Body of pancreas (tissue), 4 donors: ENCODE data around the gene ELOB.

Source experiments
- CTCF ChIP-seq, 7 experiments: fragments of 450-650 bp in 4 of 7; fragments of 200-600 bp in 3 of 7; sonication (generic) in 3 of 7; IDR thresholded peaks; one replicate each; pipeline ENCODE4 v1.5.1; 2016 to 2019; ENCODE audit warnings: antibody characterized with exemption in 7 of 7
- POLR2A ChIP-seq, 3 donors: fragments of 450-650 bp; IDR thresholded peaks; one replicate each; pipeline ENCODE4 v1.6.1; 2016; ENCODE audit warnings: antibody characterized with exemption in 3 of 3, mild to moderate bottlenecking in 2 of 3

GRCh38 chr16:2763173-2763572, 13.9 kb downstream of the ELOB start:
- TF ChIP-seq CTCF (IDR thresholded peaks at IDR 0.05) (no peak), POLR2A (IDR thresholded peaks at IDR 0.05) (no peak)
